Measurements from ENCODE around the gene TAGLN3.

- TF ChIP-seq CTCF (IDR thresholded peaks at IDR 0.05; ENCODE audit: insufficient read depth, low read length, poor library complexity, severe bottlenecking) (no peak), EZH2phosphoT487 (conservative IDR thresholded peaks at IDR 0.05; ENCODE audit: low read length) (no peak)
These were observed 48.5 kb downstream of the TAGLN3 start for GRCh38 chr3:112047264-112047663.

All from SU-DHL-6 (cell line).